HG03139 (cell line): ENCODE data around the gene GSTA4.

Experiments used
- ATAC-seq: cut with Tn5 transposase; IDR thresholded peaks from one replicate; pipeline ENCODE4 v1.9.1; 2021; ENCODE audit not compliant: unreplicated experiment

The GSTA4 gene, protein sequence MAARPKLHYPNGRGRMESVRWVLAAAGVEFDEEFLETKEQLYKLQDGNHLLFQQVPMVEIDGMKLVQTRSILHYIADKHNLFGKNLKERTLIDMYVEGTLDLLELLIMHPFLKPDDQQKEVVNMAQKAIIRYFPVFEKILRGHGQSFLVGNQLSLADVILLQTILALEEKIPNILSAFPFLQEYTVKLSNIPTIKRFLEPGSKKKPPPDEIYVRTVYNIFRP

GRCh38 chr6:52995089-52995912, at the start of gene GSTA4:
GSTA4 (minus strand) TSS chr6:52995284; CDS start chr6:52994243, 1,041 bp downstream.
- peak; percentile 97 for ATAC-seq

GRCh38 chr6:53044572-53044971, 49.5 kb upstream of the GSTA4 start:
- no peak for ATAC-seq

GRCh38 chr6:53044071-53044470, 49.0 kb upstream of the GSTA4 start:
- ATAC-seq, result no peak

- ATAC-seq, result no peak
These were observed 48.5 kb upstream of the GSTA4 start for GRCh38 chr6:53043581-53043980.

GRCh38 chr6:53042112-53042511, 47.0 kb upstream of the GSTA4 start:
- ATAC-seq, result no peak

- no peak for ATAC-seq
These were observed 46.3 kb upstream of the GSTA4 start for GRCh38 chr6:53041356-53041755.

- no peak for ATAC-seq
These were observed 43.5 kb upstream of the GSTA4 start for GRCh38 chr6:53038596-53038995.

DNA sequence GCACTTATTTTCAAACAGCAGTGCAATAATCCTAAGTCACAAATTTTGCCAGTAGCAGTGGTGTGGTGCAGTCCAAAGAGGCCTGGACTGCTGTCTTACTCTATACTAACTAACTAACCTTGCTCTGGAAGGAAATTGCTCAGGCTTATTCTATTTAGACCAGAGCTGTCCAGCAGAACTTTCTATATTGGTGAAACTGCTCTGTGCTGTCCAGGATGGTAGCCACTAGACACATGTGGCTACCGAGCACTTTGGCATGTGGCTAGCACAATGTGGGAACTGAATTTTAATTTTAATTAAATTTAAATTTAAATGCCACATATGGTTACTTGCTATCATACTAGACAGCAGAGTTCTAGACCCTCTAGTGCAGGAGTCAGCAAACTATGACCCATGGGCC, 43.1 kb upstream of the GSTA4 start:
- ATAC-seq, result no peak

DNA sequence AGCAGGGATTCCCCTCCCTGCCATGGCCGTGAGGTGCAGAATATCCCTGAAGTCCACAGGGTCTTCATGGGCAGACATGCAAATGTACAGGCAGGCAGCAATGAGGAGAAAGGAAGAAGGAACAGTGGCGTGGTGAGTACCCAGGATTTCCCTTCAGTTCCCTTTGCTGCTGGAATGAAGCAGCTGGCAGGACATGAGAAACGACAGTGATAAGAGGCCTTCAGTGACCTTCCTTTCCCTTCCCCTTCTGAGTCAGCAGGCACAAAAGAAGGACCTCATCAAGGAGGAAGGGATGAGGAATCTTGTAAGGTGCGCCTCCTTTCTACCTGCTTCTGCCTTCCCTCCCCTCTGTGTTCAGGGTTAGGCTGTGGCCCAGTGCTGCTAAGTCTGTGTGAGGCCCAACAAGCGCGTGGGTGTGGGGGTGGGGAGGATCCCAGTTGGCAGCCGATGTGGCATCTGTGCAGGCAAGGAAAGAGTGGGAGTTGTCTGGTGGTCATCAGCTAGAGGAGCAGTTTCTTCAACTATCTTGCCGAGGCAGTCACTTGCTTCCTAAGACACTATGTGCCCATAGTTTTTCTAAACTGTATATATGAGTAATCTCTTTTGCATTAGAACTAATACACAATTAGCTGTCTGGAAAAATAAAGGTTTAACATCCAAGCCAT, 40.6 kb upstream of the GSTA4 start:
- ATAC-seq, result no peak

DNA sequence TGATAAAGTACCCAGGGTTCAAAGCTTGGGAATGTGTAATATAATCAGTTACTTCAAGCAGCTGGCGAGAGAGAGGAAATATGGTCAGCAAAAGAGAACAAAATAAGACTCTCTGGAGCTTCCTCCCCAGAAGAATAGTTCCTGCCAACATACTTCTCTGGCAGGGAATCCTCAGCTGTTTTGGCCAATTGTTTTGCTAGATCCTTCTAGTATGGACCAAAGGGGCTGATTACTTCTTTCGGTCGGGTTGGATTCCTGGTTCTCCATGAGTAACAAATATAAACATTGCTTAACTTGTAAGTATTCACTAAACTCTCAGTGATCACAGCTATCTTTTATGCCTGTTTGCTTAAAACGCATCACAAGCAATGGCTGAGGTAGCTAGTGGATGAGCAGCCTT, 38.7 kb upstream of the GSTA4 start:
- ATAC-seq, result no peak

DNA sequence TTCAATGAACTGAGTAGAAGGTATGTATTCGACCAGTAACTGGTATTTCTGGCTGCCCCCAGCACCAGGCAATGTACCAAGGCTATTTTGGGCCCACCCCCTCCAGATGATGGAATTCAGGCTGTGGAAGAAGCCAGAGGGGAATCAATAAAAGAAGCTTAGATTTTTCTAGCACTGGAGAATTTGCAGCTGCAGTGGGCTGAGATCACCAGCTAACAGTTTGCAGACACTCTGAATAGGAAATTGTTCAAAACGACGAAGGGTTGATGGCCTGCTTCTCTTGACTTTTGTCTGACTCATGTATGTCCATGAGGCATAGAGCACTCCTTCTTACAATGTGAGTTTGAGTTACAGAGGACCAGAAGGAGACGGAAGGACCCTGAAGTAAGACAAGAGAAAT, 37.8 kb upstream of the GSTA4 start:
- no peak for ATAC-seq

DNA sequence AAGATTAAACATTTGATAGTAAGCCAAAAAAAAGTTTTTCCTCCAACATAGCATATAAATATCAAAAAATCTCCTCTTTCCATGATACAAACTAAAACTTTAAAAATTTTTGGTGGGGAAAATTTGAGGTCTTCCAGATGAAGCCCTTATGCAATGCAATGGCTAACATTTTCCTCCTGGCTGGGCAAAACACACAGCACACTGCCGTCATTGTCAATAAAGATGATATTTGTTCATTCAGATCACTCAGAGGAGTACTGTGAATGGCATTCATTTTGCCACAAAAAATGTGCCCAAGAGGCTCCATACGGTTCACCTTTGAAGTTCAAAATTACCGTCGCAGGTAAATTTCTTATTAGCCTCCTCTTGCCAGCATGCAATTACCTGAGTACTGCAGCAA, 36.2 kb upstream of the GSTA4 start:
- no peak for ATAC-seq

GRCh38 chr6:53029761-53030160, 34.7 kb upstream of the GSTA4 start:
- no peak for ATAC-seq

- ATAC-seq, result no peak
These were observed 34.2 kb upstream of the GSTA4 start for GRCh38 chr6:53029257-53029656.

DNA sequence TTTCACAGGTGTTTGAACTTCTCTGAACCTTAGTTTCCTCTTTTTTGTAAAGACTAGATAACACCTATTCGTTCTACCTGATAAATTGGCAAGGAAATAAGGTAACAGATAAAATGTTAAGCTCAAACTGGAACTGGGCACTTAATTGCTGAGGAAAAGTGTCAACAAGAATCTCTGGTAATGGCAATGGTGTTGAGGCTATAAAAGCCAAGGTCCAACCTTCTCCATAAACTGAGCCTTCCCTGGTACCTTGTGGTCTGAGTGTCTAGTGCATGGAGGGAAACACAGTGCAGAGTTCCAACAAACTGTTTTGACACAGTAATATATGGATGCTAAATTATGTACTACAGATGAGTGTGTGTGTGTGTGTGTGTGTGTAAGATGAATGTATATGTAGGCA, 33.4 kb upstream of the GSTA4 start:
- ATAC-seq, result no peak

- no peak for ATAC-seq
These were observed 32.1 kb upstream of the GSTA4 start for GRCh38 chr6:53027131-53027718.

GRCh38 chr6:53026526-53026925, 31.4 kb upstream of the GSTA4 start:
- ATAC-seq, result no peak

- no peak for ATAC-seq
These were observed 28.2 kb upstream of the GSTA4 start for GRCh38 chr6:53023323-53023722.

GRCh38 chr6:53020005-53020744, 25.1 kb upstream of the GSTA4 start:
- no peak for ATAC-seq

DNA sequence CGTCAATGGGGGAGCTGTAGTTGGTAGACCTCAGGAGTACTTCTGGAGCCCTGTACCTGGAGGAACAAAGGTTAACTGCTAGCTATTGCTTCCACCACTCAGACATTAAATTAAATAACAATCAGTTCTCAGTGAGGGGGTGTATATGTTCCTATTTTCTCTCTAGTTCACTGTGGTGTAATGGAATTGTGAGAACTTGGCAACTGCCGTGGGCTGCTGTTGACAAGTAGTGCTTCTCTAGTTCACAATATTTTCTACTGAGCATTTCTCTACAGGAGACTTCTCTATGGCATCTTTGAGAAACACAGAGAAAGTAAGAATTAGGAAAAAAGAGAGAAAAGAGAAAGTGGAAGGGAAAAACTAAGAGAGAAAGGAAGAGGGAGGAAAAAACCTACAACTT, 23.4 kb upstream of the GSTA4 start:
- ATAC-seq, result no peak

GRCh38 chr6:53015486-53015885, 20.4 kb upstream of the GSTA4 start:
- no peak for ATAC-seq
